Measurements from ENCODE around the gene S100A6. TPM values are rescaled to one million over a fixed set of nuclear protein-coding genes. Genes with fewer than 3 reads are reported as not detected.
A peak's percentile ranks its signal among the peaks of the same experiment; 100 is the strongest.

Gene S100A6
- total RNA-seq, 5 donors from 2014 or later (not counting 1 experiment from before 2014, with no cell fraction given): 200 to 467 (median 400) TPM

GRCh38 chr1:153548722-153549688 lies 13.2 kb upstream of the S100A6 start, which contains the start of gene S100A3:
Gene S100A3 (minus strand): TSS chr1:153549258. CDS start chr1:153548485, 773 bp downstream.
- WGBS (ENCODE audit: insufficient coverage): 86% methylated on average over 8 of the region's 14 CpGs
- DNase-seq: no peak
- Mint-ChIP-seq H3K27ac (peak within 1 kb of the TSS; percentile 11 to 100), H3K36me3 (peaks cover 9% of the 10 kb centered on the region), H3K4me1 (peaks cover 29 to 49% (median 47%) of the 10 kb centered on the region in 3 donors), H3K4me3 (no peak within 1 kb of the TSS), H3K27me3 (no peaks in the 10 kb centered on the region), H3K9me3 (no peaks in the 10 kb centered on the region)
- Histone ChIP-seq H3K4me1 (ENCODE audit: control insufficient read depth in 1 of 2, extremely low read depth in 1 of 2, insufficient read depth in 2 of 2, low read length in 2 of 2) (peaks cover 20 to 35% of the 10 kb centered on the region in 2 experiments), H3K27ac (ENCODE audit: low read length) (no peak within 1 kb of the TSS), H3K27me3 (replicated peaks in 1 of 2; ENCODE audit: control insufficient read depth in 2 of 2, extremely low read depth in 1 of 2, insufficient read depth in 2 of 2, low read length in 1 of 2) (peaks cover 0 to 3% of the 10 kb centered on the region in 2 experiments), H3K4me3 (ENCODE audit: control insufficient read depth in 1 of 2, extremely low read depth in 1 of 2, low read length in 1 of 2) (no peak within 1 kb of the TSS), H3K36me3 (ENCODE audit: control insufficient read depth in 2 of 2, extremely low read depth in 1 of 2, insufficient read depth in 1 of 2, low read length in 1 of 2) (peaks cover 0 to 5% of the 10 kb centered on the region in 2 donors), H3K9me3 (no peaks in the 10 kb centered on the region)
- no peak for ATAC-seq (replicated peaks in 1 of 4)
- CTCF ChIA-PET: interaction anchor here in 1 of 2 donors (0.5 to 2.3 kb wide), 2 partner anchors 14 to 17 kb away, joined by 3 to 8 read pairs; no protein-coding TSS in a partner anchor
- POLR2A ChIA-PET: no interaction called here

GRCh38 chr1:153547560-153548551 lies 12.1 kb upstream of the S100A6 start:
- H3K9me3 Mint-ChIP-seq: no peaks in the 10 kb centered on the region
- peaks cover 17% of the 10 kb centered on the region for H3K36me3 Mint-ChIP-seq
- H3K36me3 ChIP-seq (ENCODE audit: control insufficient read depth in 2 of 2, extremely low read depth in 1 of 2, insufficient read depth in 1 of 2, low read length in 1 of 2): peaks cover 0 to 17% of the 10 kb centered on the region in 2 donors
- no peak for DNase-seq
- H3K4me1 Mint-ChIP-seq: peaks cover 41 to 61% (median 49%) of the 10 kb centered on the region in 3 donors
- H3K27me3 Mint-ChIP-seq: no peaks in the 10 kb centered on the region
- no peak overlapping the region for H3K4me3 Mint-ChIP-seq
- H3K4me3 ChIP-seq (ENCODE audit: control insufficient read depth in 1 of 2, extremely low read depth in 1 of 2, low read length in 1 of 2): no peak overlapping the region
- no peak overlapping the region for H3K27ac ChIP-seq (ENCODE audit: low read length)
- ChIA-PET POLR2A (no interaction called here), CTCF (interaction anchor here in 1 of 2 donors (0.5 kb wide), 1 partner anchor 130 kb away, joined by 4 read pairs; no protein-coding TSS in a partner anchor)
- H3K27me3 ChIP-seq (replicated peaks in 1 of 2; ENCODE audit: control insufficient read depth in 2 of 2, extremely low read depth in 1 of 2, insufficient read depth in 2 of 2, low read length in 1 of 2): peaks cover 0 to 3% of the 10 kb centered on the region in 2 experiments
- ATAC-seq (replicated peaks in 1 of 4): no peak
- no peaks in the 10 kb centered on the region for H3K9me3 ChIP-seq
- peak overlapping the region; percentile 11 to 100 for H3K27ac Mint-ChIP-seq
- H3K4me1 ChIP-seq (ENCODE audit: control insufficient read depth in 1 of 2, extremely low read depth in 1 of 2, insufficient read depth in 2 of 2, low read length in 2 of 2): peaks cover 32 to 47% of the 10 kb centered on the region in 2 experiments
- 85% methylated on average over 15 of the region's 19 CpGs for WGBS (ENCODE audit: insufficient coverage)

DNA sequence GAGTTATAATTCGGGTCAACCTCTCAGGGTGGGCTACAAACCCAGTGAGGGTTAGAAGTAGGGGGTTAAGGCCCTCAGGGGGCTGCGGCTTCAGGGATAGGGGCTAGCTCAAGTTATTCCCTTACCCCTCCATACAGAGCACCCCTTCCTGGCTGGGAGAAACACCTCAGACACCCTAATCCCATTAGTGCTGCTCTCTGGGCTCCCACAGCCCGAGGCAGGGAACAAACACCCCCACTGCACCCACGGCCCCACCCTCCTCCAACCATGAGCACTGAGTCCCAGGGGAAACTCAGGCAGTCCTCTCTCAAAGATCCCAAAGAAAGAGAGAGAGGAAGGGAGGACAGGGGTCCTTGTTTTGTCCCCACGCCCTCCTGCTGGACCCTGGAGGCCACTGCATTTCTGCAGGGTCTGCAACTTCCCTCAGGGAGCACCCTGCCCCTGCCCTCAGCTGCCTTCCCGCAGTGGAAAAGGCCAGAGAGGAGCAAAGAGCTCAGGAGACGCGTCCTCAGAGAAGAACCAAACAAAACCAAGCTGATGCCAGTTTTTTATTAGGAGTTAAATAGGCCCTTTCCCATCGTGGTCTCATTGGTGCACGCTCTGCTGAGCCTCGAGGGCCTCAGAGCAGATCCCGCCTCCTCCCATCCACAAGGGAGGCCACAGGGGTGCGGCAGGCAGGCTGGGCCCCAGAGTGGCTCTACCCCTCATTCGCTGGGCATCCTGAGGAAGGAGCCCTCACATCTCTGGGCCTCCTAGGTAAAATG lies 11.2 kb upstream of the S100A6 start:
- H3K4me1 ChIP-seq (ENCODE audit: control insufficient read depth in 1 of 2, extremely low read depth in 1 of 2, insufficient read depth in 2 of 2, low read length in 2 of 2): peaks cover 41 to 56% of the 10 kb centered on the region in 2 experiments

DNA sequence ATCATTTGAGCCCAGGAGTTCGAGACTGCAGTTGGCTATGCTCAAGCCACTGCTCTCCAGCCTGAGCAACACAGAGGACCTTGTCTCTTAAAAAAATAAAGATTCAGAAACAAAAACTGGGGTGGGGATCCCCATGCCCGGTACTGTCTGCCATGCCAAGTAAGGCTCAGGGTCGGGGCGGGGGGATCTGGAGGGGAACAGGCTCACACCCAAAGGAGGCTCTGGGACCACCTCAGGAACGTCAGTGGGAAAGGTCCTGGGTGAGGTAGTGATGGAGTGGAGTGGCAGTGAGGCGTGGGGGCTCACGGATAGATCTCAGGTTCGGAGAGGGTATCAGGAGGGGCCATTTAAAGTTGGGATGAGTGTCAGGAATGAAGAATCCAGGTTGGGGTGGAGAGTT lies 10.6 kb upstream of the S100A6 start:
- no peaks in the 10 kb centered on the region for H3K9me3 Mint-ChIP-seq
- peak overlapping the region; percentile 100 for H3K27ac Mint-ChIP-seq
- Histone ChIP-seq H3K4me1 (ENCODE audit: control insufficient read depth in 1 of 2, extremely low read depth in 1 of 2, insufficient read depth in 2 of 2, low read length in 2 of 2) (peaks cover 47 to 62% of the 10 kb centered on the region in 2 experiments), H3K27me3 (replicated peaks in 1 of 2; ENCODE audit: control insufficient read depth in 2 of 2, extremely low read depth in 1 of 2, insufficient read depth in 2 of 2, low read length in 1 of 2) (peaks cover 0 to 3% of the 10 kb centered on the region in 2 experiments), H3K27ac (ENCODE audit: low read length) (peak overlapping the region; percentile 86), H3K9me3 (no peaks in the 10 kb centered on the region), H3K36me3 (ENCODE audit: control insufficient read depth in 2 of 2, extremely low read depth in 1 of 2, insufficient read depth in 1 of 2, low read length in 1 of 2) (peaks cover 0 to 18% of the 10 kb centered on the region in 2 donors), H3K4me3 (ENCODE audit: control insufficient read depth in 1 of 2, extremely low read depth in 1 of 2, low read length in 1 of 2) (peak overlapping the region in 1 of 2 donors; percentile 76)
- no peak for ATAC-seq (replicated peaks in 1 of 4)
- 92% methylated on average over 8 of the region's 8 CpGs for WGBS (ENCODE audit: insufficient coverage)
- peaks cover 56 to 76% (median 63%) of the 10 kb centered on the region in 3 donors for H3K4me1 Mint-ChIP-seq
- peaks cover 21% of the 10 kb centered on the region for H3K36me3 Mint-ChIP-seq
- CTCF ChIA-PET: interaction anchor here in 1 of 2 donors (0.8 to 2.8 kb wide), 4 partner anchors 11 to 88 kb away, joined by 3 to 35 read pairs (median 20); partner anchors contain the start of genes CHTOP and S100A6
- no peak for DNase-seq
- H3K27me3 Mint-ChIP-seq: no peaks in the 10 kb centered on the region
- peak overlapping the region in 2 of 3 donors; percentile 44 to 93 for H3K4me3 Mint-ChIP-seq
- POLR2A ChIA-PET: interaction anchor here in 1 of 2 donors (0.6 to 2.8 kb wide), 2 partner anchors 10 to 74 kb away, joined by 3 to 14 read pairs; partner anchors contain the start of gene S100A6

More for the DNA sequence above, 11.2 kb upstream of the S100A6 start:
- Histone ChIP-seq H3K4me3 (ENCODE audit: control insufficient read depth in 1 of 2, extremely low read depth in 1 of 2, low read length in 1 of 2) (no peak overlapping the region), H3K36me3 (ENCODE audit: control insufficient read depth in 2 of 2, extremely low read depth in 1 of 2, insufficient read depth in 1 of 2, low read length in 1 of 2) (peaks cover 0 to 18% of the 10 kb centered on the region in 2 donors), H3K27me3 (replicated peaks in 1 of 2; ENCODE audit: control insufficient read depth in 2 of 2, extremely low read depth in 1 of 2, insufficient read depth in 2 of 2, low read length in 1 of 2) (peaks cover 0 to 3% of the 10 kb centered on the region in 2 experiments), H3K27ac (ENCODE audit: low read length) (peak overlapping the region; percentile 86), H3K9me3 (no peaks in the 10 kb centered on the region)
- H3K9me3 Mint-ChIP-seq: no peaks in the 10 kb centered on the region
- CTCF ChIA-PET: interaction anchor here (0.5 to 2.8 kb wide), 4 partner anchors 11 to 131 kb away, joined by 3 to 28 read pairs (median 8); partner anchors contain the start of genes CHTOP (in 1 of the 2) and S100A6 (in 1 of the 2)
- H3K36me3 Mint-ChIP-seq: peaks cover 21% of the 10 kb centered on the region
- no CpG with 5 or more reads among the region's 14 CpGs for WGBS (ENCODE audit: insufficient coverage)
- no peak for ATAC-seq (replicated peaks in 1 of 4)
- peak overlapping the region in 2 of 3 donors; percentile 44 to 93 for H3K4me3 Mint-ChIP-seq
- DNase-seq: no peak
- H3K27ac Mint-ChIP-seq: peak overlapping the region; percentile 100
- POLR2A ChIA-PET: interaction anchor here in 1 of 2 donors (0.6 kb wide), 1 partner anchor 74 kb away, joined by 3 read pairs; no protein-coding TSS in a partner anchor
- no peaks in the 10 kb centered on the region for H3K27me3 Mint-ChIP-seq
- H3K4me1 Mint-ChIP-seq: peaks cover 50 to 70% (median 57%) of the 10 kb centered on the region in 3 donors
